GM18870 (cell line): Measurements from ENCODE around the gene COX7A2L.

ENCODE experiments used
- ATAC-seq: cut with Tn5 transposase; IDR thresholded peaks from one replicate; pipeline ENCODE4 v1.9.1; 2021; ENCODE audit warnings: moderate library complexity; ENCODE audit not compliant: unreplicated experiment

Gene COX7A2L

GRCh38 chr2:42321452-42322064, 39.5 kb downstream of the COX7A2L start:
- ATAC-seq = no peak

GRCh38 chr2:42319265-42319664, 41.8 kb downstream of the COX7A2L start:
- ATAC-seq = no peak

- ATAC-seq = no peak
Measured at GRCh38 chr2:42317945-42318344, 43.1 kb downstream of the COX7A2L start.

- no peak for ATAC-seq
Measured at GRCh38 chr2:42317486-42317885, 43.5 kb downstream of the COX7A2L start.

- no peak for ATAC-seq
Measured at GRCh38 chr2:42316910-42317309, 44.1 kb downstream of the COX7A2L start.

GRCh38 chr2:42315844-42316470, 45.1 kb downstream of the COX7A2L start:
- ATAC-seq = no peak

- no peak for ATAC-seq
Measured at GRCh38 chr2:42314892-42315468, 46.0 kb downstream of the COX7A2L start.

- no peak for ATAC-seq
Measured at GRCh38 chr2:42312106-42312505, 48.9 kb downstream of the COX7A2L start.

- ATAC-seq = no peak
Measured at GRCh38 chr2:42310007-42310515, 51.0 kb downstream of the COX7A2L start.

- no peak for ATAC-seq
Measured at GRCh38 chr2:42309366-42309765, 51.7 kb downstream of the COX7A2L start.

GRCh38 chr2:42307180-42307579, 53.8 kb downstream of the COX7A2L start:
- ATAC-seq = no peak

GRCh38 chr2:42304059-42304713, 56.8 kb downstream of the COX7A2L start:
- no peak for ATAC-seq

GRCh38 chr2:42303252-42303651, 57.8 kb downstream of the COX7A2L start:
- no peak for ATAC-seq

- ATAC-seq = no peak
Measured at GRCh38 chr2:42300527-42300926, 60.5 kb downstream of the COX7A2L start.
